AG09319 (cell line): ENCODE data around the gene AGPAT4.

Experiments
- DNase-seq: peaks from one replicate; pipeline ENCODE4 v3.0.0-alpha.2; 2010; ENCODE audit warnings: low read depth; ENCODE audit errors: extremely low read depth
- CTCF ChIP-seq: IDR thresholded peaks from 2 replicates; pipeline ENCODE4 v1.5.1; 2011; ENCODE audit warnings: low read depth, mild to moderate bottlenecking, inconsistent platforms, low read length, moderate library complexity

AGPAT4 gene

GRCh38 chr6:161154796-161155335, 119.0 kb downstream of the AGPAT4 start:
- DNase-seq = no peak
- no peak for TF ChIP-seq CTCF

- no peak for DNase-seq
- TF ChIP-seq CTCF = no peak
These were observed 120.1 kb downstream of the AGPAT4 start for GRCh38 chr6:161153725-161154124.

GRCh38 chr6:161152907-161153662, 120.8 kb downstream of the AGPAT4 start:
- DNase-seq = no peak
- TF ChIP-seq CTCF = peak; percentile 71

- TF ChIP-seq CTCF = no peak
- no peak for DNase-seq
These were observed 121.4 kb downstream of the AGPAT4 start for GRCh38 chr6:161152527-161152862.

GRCh38 chr6:161151660-161152526, 122.0 kb downstream of the AGPAT4 start:
- no peak for TF ChIP-seq CTCF
- DNase-seq = no peak

GRCh38 chr6:161151059-161151645, 122.7 kb downstream of the AGPAT4 start:
- DNase-seq = no peak
- no peak for TF ChIP-seq CTCF
